Heart left ventricle (tissue), 16 donors: ENCODE data around the gene GNA14. TPM values are rescaled to one million over a fixed set of nuclear protein-coding genes. Genes with fewer than 3 reads are reported as not detected.

Source experiments
- ATAC-seq, 4 donors: fragments of 200-7000 bp; cut with Tn5 transposase; one replicate each; pipeline ENCODE4 v1.9.1; 2020 to 2022; ENCODE audit warnings: moderate library complexity in 4 of 4, mild to moderate bottlenecking in 3 of 4, moderate number of reproducible peaks in 1 of 4
- DNase-seq, 5 donors: peaks; one replicate each; pipeline ENCODE4 v3.0.0-alpha.2; 2020
- H3K27ac ChIP-seq, 12 donors: fragments of 200-600 bp; sonication (generic) in 4 of 12; one replicate each; pipeline versions ENCODE4 v1.5.0 to v1.8.0; 2016 to 2022; ENCODE audit warnings: mild to moderate bottlenecking in 2 of 12
- H3K27me3 ChIP-seq, 9 donors: fragments of 200-600 bp; sonication (generic) in 2 of 9; one replicate each; pipeline versions ENCODE4 v1.5.1 to v1.8.0; 2016 to 2022; ENCODE audit warnings: mild to moderate bottlenecking in 3 of 9
- H3K36me3 ChIP-seq, 9 donors: fragments of 200-600 bp; sonication (generic) in 2 of 9; one replicate each; pipeline versions ENCODE4 v1.5.0 to v1.8.0; 2018 to 2022; ENCODE audit warnings: mild to moderate bottlenecking in 2 of 9
- H3K4me1 ChIP-seq, 12 donors: fragments of 200-600 bp; sonication (generic) in 4 of 12; one replicate each; pipeline versions ENCODE4 v1.5.0 to v1.8.0; 2016 to 2022; ENCODE audit warnings: mild to moderate bottlenecking in 3 of 12
- H3K4me3 ChIP-seq, 12 donors: fragments of 200-600 bp; sonication (generic) in 4 of 12; one replicate each; pipeline versions ENCODE4 v1.5.0 to v1.8.0; 2017 to 2022; ENCODE audit warnings: mild to moderate bottlenecking in 9 of 12, moderate library complexity in 4 of 12
- H3K9me3 ChIP-seq, 12 donors: fragments of 200-600 bp; sonication (generic) in 4 of 12; one replicate each; pipeline versions ENCODE4 v1.5.0 to v1.8.0; 2016 to 2022; ENCODE audit warnings: mild to moderate bottlenecking in 1 of 12
- CTCF ChIP-seq, 12 donors: fragments of 200-600 bp; sonication (generic) in 4 of 12; IDR thresholded peaks; one replicate each; pipeline versions ENCODE4 v1.5.0 to v1.8.0; 2018 to 2022; ENCODE audit warnings: antibody characterized with exemption in 12 of 12, mild to moderate bottlenecking in 5 of 12
- POLR2A ChIP-seq, 2 donors: fragments of 450-650 bp; IDR thresholded peaks; one replicate each; pipeline ENCODE4 v1.6.1; 2017; ENCODE audit warnings: antibody characterized with exemption in 2 of 2, mild to moderate bottlenecking in 2 of 2, moderate library complexity in 2 of 2
- WGBS, 4 donors: extraction: QIAGEN DNeasy Blood & Tissue Kit in 2 of 4; methylation state at CpG; one replicate each; pipeline versions ENCODE4 v1.1.5 to v1.1.7; 2013 to 2018; 5-methylcytosine and 5-hydroxymethylcytosine counted together
- intact Hi-C, 10 donors: fragments of 100-400 bp; cut with DNase I; formaldehyde crosslinking; loops; one replicate each; pipeline versions ENCODE4 v1.11.1 to v1.14.2; 2022
- polyA plus RNA-seq, 2 donors: library from polyadenylated mRNA; stranded (reverse); fragments of 200-250 nt; gene quantifications; one replicate each; pipeline ENCODE4 v1.2.3, GENCODE V29; 2013
- total RNA-seq, 9 donors: library from RNA; depleted of rRNA in 2 of 9; stranded (reverse); fragments of >200 nt in 2 of 9; fragmentation: NEBNext Ultra II Directional in 3 of 9; extraction: Animal tissue kit (Norgen Biotek cat#: 25700) in 3 of 9; gene quantifications; one replicate each; pipeline versions ENCODE4 v1.1.0 to v1.2.4, GENCODE V29; 2016 to 2023
- donor health status: ischemic (EF 13 %, LVEDD 7.1; RV severe dilation, severe dysfunction).
- donor health status: healthy with polysubstance abuse.
- donor health status: DM: no; HTN: yes; CAD: no.
- donor health status: DM: no; HTN: no; CAD: no.
- donor health status: ischemic (EF 25% LVEDD 6.9; RV normal size, moderate dysfunction).
- donor health status: ischemic (EF 25% LVEDD 5.7; RV mildly dilated, moderate dysfunction).
- donor health status: healthy.
- donor health status: DM: yes; HTN: yes; CAD: no.
- donor health status: ischemic (EF 35%, LVEDD 5.7; RV mildly dilated, moderate dysfunction).
- donor health status: nonischemic (EF 11% LVEDD 7.7; RV severe dilation, severe dysfunction).
- donor health status: DM: yes; HTN: yes; CAD: no.
- donor health status: PGD.
- donor health status: ischemic (EF 29% LVEDD 5.4; RV normal size, mild dysfunction).
- donor health status: nonischemic (EF 23%, LVEDD 6.1; RV moderate dilation, normal function).

GNA14 gene
- total and polyA plus RNA-seq, 11 donors = 0.38 to 6.5 (median 1.3) TPM

- Histone ChIP-seq H3K9me3 (no peaks in the 10 kb centered on the region), H3K27ac (peak overlapping the region in 10 of 12 donors; percentile 1 to 62 (median 30)), H3K4me3 (no peak overlapping the region), H3K27me3 (no peaks in the 10 kb centered on the region), H3K4me1 (peaks cover 0 to 60% (median 34%) of the 10 kb centered on the region in 12 donors), H3K36me3 (no peaks in the 10 kb centered on the region)
- no peak for TF ChIP-seq POLR2A (IDR thresholded peaks at IDR 0.05)
- TF ChIP-seq CTCF (IDR thresholded peaks at IDR 0.05) = no peak
- ATAC-seq (no peak), DNase-seq (no peak)
- WGBS, 4 donors = 68 to 74% (median 73%) methylated on average over 3 of the region's 3 CpGs
- intact Hi-C loops = loop anchor here in 2 of 10 donors (5.0 kb wide), 3 partner anchors 52 to 83 kb away; partner anchors contain the start of gene GNA14 (in 1 of the 2)
These were observed 53.2 kb downstream of the GNA14 start for GRCh38 chr9:77594963-77595362.

- H3K27ac ChIP-seq = no peak overlapping the region
- no peak for ATAC-seq
- TF ChIP-seq CTCF (IDR thresholded peaks at IDR 0.05) (no peak), POLR2A (IDR thresholded peaks at IDR 0.05) (no peak)
- intact Hi-C loops = no loop called here
- no peaks in the 10 kb centered on the region for H3K27me3 ChIP-seq
- no peak overlapping the region for H3K4me3 ChIP-seq
- 83 to 88% (median 86%) methylated on average over 4 of the region's 4 CpGs for WGBS, 4 donors
- H3K4me1 ChIP-seq = peaks cover 0 to 55% (median 32%) of the 10 kb centered on the region in 12 donors
- no peaks in the 10 kb centered on the region for H3K36me3 ChIP-seq
- no peak for DNase-seq
- no peaks in the 10 kb centered on the region for H3K9me3 ChIP-seq
These were observed 54.6 kb downstream of the GNA14 start for GRCh38 chr9:77593528-77593927.

- Histone ChIP-seq H3K27ac (no peak overlapping the region), H3K4me3 (no peak overlapping the region), H3K36me3 (no peaks in the 10 kb centered on the region), H3K9me3 (no peaks in the 10 kb centered on the region), H3K4me1 (peaks cover 0 to 52% (median 28%) of the 10 kb centered on the region in 12 donors), H3K27me3 (no peaks in the 10 kb centered on the region)
- DNase-seq (no peak), ATAC-seq (no peak)
- intact Hi-C loops = no loop called here
- WGBS, 4 donors = 71 to 78% (median 74%) methylated on average over 2 of the region's 2 CpGs
- TF ChIP-seq CTCF (IDR thresholded peaks at IDR 0.05) (no peak), POLR2A (IDR thresholded peaks at IDR 0.05) (no peak)
These were observed 55.6 kb downstream of the GNA14 start for GRCh38 chr9:77592476-77592875.

GRCh38 chr9:77589046-77589795 is 58.9 kb downstream of the GNA14 start:
- no peak overlapping the region for H3K27ac ChIP-seq
- H3K4me1 ChIP-seq = peaks cover 0 to 21% (median 2%) of the 10 kb centered on the region in 12 donors
- 70 to 80% (median 77%) methylated on average over 6 of the region's 6 CpGs for WGBS, 4 donors
- H3K9me3 ChIP-seq = no peaks in the 10 kb centered on the region
- TF ChIP-seq POLR2A (IDR thresholded peaks at IDR 0.05) (no peak), CTCF (IDR thresholded peaks at IDR 0.05) (no peak)
- intact Hi-C loops = no loop called here
- no peak overlapping the region for H3K4me3 ChIP-seq
- DNase-seq = no peak
- ATAC-seq = no peak
- H3K27me3 ChIP-seq = no peaks in the 10 kb centered on the region
- no peaks in the 10 kb centered on the region for H3K36me3 ChIP-seq
